Trophoblast cell (in vitro differentiated cells and primary cell): Measurements from ENCODE around the gene SYT13.

Experiments used
- DNase-seq, 2 donors: peaks; one replicate each; pipeline ENCODE4 v3.0.0-alpha.2; 2016
- H2AFZ ChIP-seq: 2 replicates; pipeline ENCODE4 v1.6.1; 2013; ENCODE audit warnings: low read length, moderate library complexity, mild to moderate bottlenecking; ENCODE audit not compliant: insufficient read depth, poor library complexity
- H2AK5ac ChIP-seq: 2 replicates; pipeline ENCODE4 v1.6.1; 2013; ENCODE audit warnings: mild to moderate bottlenecking, low read length
- H2BK120ac ChIP-seq: 2 replicates; pipeline ENCODE4 v1.6.1; 2013; ENCODE audit warnings: low read length, mild to moderate bottlenecking, moderate library complexity; ENCODE audit not compliant: insufficient read depth, poor library complexity
- H2BK12ac ChIP-seq: 2 replicates; pipeline ENCODE4 v1.6.1; 2013; ENCODE audit warnings: mild to moderate bottlenecking, low read length, moderate library complexity
- H2BK5ac ChIP-seq: 2 replicates; pipeline ENCODE4 v1.6.1; 2013; ENCODE audit warnings: low read length, low read depth, moderate library complexity, mild to moderate bottlenecking; ENCODE audit not compliant: poor library complexity
- H3K14ac ChIP-seq: 2 replicates; pipeline ENCODE4 v1.6.1; 2013; ENCODE audit warnings: mild to moderate bottlenecking, low read length
- H3K18ac ChIP-seq: 2 replicates; pipeline ENCODE4 v1.6.1; 2013; ENCODE audit warnings: mild to moderate bottlenecking, low read length
- H3K23ac ChIP-seq: 2 replicates; pipeline ENCODE4 v1.6.1; 2013; ENCODE audit warnings: low read length
- H3K27ac ChIP-seq: 2 replicates; pipeline ENCODE4 v1.5.1; 2013; ENCODE audit warnings: low read depth, mild to moderate bottlenecking, inconsistent platforms, low read length, moderate library complexity
- H3K27me3 ChIP-seq: 2 replicates; pipeline ENCODE4 v1.6.1; 2013; ENCODE audit warnings: inconsistent platforms, mild to moderate bottlenecking, low read length, moderate library complexity; ENCODE audit not compliant: insufficient read depth
- H3K36me3 ChIP-seq, 2 experiments: 1 replicate in 1 of 2; 2 replicates in 1 of 2; pipeline ENCODE4 v1.6.1; 2013; ENCODE audit warnings: low read length in 2 of 2, mild to moderate bottlenecking in 2 of 2, moderate library complexity in 1 of 2; ENCODE audit not compliant: insufficient read depth in 2 of 2, control insufficient read depth in 1 of 2
- H3K4ac ChIP-seq: 2 replicates; pipeline ENCODE4 v1.6.1; 2013; ENCODE audit warnings: low read depth, mild to moderate bottlenecking, low read length, moderate library complexity
- H3K4me1 ChIP-seq, 2 experiments: 1 replicate in 1 of 2; 2 replicates in 1 of 2; pipeline ENCODE4 v1.6.1; 2013; ENCODE audit warnings: low read length in 2 of 2, mild to moderate bottlenecking in 2 of 2, moderate library complexity in 1 of 2; ENCODE audit not compliant: insufficient read depth in 2 of 2, control insufficient read depth in 1 of 2
- H3K4me2 ChIP-seq: 2 replicates; pipeline ENCODE4 v1.6.1; 2013; ENCODE audit warnings: inconsistent platforms, mild to moderate bottlenecking, low read length, moderate library complexity
- H3K4me3 ChIP-seq: 2 replicates; pipeline ENCODE4 v1.5.1; 2013; ENCODE audit warnings: mild to moderate bottlenecking, low read depth, low read length, inconsistent platforms
- H3K79me1 ChIP-seq: one replicate; pipeline ENCODE4 v1.6.1; 2013; ENCODE audit warnings: low read length
- H3K79me2 ChIP-seq: 2 replicates; pipeline ENCODE4 v1.6.1; 2013; ENCODE audit warnings: low read length, mild to moderate bottlenecking; ENCODE audit not compliant: control insufficient read depth, insufficient read depth, poor library complexity
- H3K9ac ChIP-seq: 2 replicates; pipeline ENCODE4 v1.6.1; 2013; ENCODE audit warnings: mild to moderate bottlenecking, low read length
- H3K9me3 ChIP-seq: 2 replicates; pipeline ENCODE4 v1.6.1; 2013; ENCODE audit warnings: low read depth, mild to moderate bottlenecking, control low read depth, inconsistent platforms, low read length; ENCODE audit not compliant: insufficient read depth
- H4K12ac ChIP-seq: 2 replicates; pipeline ENCODE4 v1.6.1; 2013; ENCODE audit warnings: low read depth, mild to moderate bottlenecking, low read length, moderate library complexity
- H4K8ac ChIP-seq: 2 replicates; pipeline ENCODE4 v1.6.1; 2013; ENCODE audit warnings: low read depth, mild to moderate bottlenecking, low read length, moderate library complexity
- H4K91ac ChIP-seq: one replicate; pipeline ENCODE4 v1.6.1; 2013; ENCODE audit warnings: low read depth, mild to moderate bottlenecking, low read length, moderate library complexity
- WGBS: extraction: QIAGEN DNeasy Blood & Tissue Kit; methylation state at CpG from one replicate; pipeline ENCODE4 v1.1.7; 2013; ENCODE audit warnings: missing lambda C conversion rate; ENCODE audit not compliant: insufficient read length, insufficient coverage; ENCODE audit errors: extremely low coverage; 5-methylcytosine and 5-hydroxymethylcytosine counted together

SYT13 gene

GRCh38 chr11:45333001-45333971 is 47.1 kb upstream of the SYT13 start:
- H3K4me2 ChIP-seq, result no peak overlapping the region
- H3K9ac ChIP-seq, result no peak overlapping the region
- no peaks in the 10 kb centered on the region for H3K27me3 ChIP-seq
- no peak overlapping the region for H2BK5ac ChIP-seq
- no peak overlapping the region for H4K8ac ChIP-seq
- H3K23ac ChIP-seq, result no peak overlapping the region
- H3K27ac ChIP-seq, result no peak overlapping the region
- no peak overlapping the region for H4K12ac ChIP-seq
- H3K4ac ChIP-seq, result no peak overlapping the region
- no peaks in the 10 kb centered on the region for H3K4me1 ChIP-seq
- no peak overlapping the region for H4K91ac ChIP-seq
- no peaks in the 10 kb centered on the region for H3K79me2 ChIP-seq
- H3K36me3 ChIP-seq, result no peaks in the 10 kb centered on the region
- no peaks in the 10 kb centered on the region for H3K9me3 ChIP-seq
- no peak overlapping the region for H3K14ac ChIP-seq
- H3K18ac ChIP-seq, result no peak overlapping the region
- H2AFZ ChIP-seq, result no peak overlapping the region
- no peak overlapping the region for H3K4me3 ChIP-seq
- H2BK12ac ChIP-seq, result no peak overlapping the region
- H3K79me1 ChIP-seq, result no peaks in the 10 kb centered on the region
- no peak overlapping the region for H2AK5ac ChIP-seq
- WGBS, result no CpG with 5 or more reads among the region's 19 CpGs
- no peak overlapping the region for H2BK120ac ChIP-seq
- no peak for DNase-seq

GRCh38 chr11:45332276-45332934 is 46.3 kb upstream of the SYT13 start:
- H2AK5ac ChIP-seq, result no peak overlapping the region
- H2BK120ac ChIP-seq, result no peak overlapping the region
- H3K9ac ChIP-seq, result no peak overlapping the region
- H3K79me1 ChIP-seq, result no peaks in the 10 kb centered on the region
- no peak overlapping the region for H3K4me3 ChIP-seq
- peak in 1 of 2 donors; percentile 55 for DNase-seq
- WGBS, result no CpG with 5 or more reads among the region's 13 CpGs
- no peak overlapping the region for H3K4me2 ChIP-seq
- no peak overlapping the region for H3K27ac ChIP-seq
- no peak overlapping the region for H2BK12ac ChIP-seq
- no peaks in the 10 kb centered on the region for H3K4me1 ChIP-seq
- H3K27me3 ChIP-seq, result no peaks in the 10 kb centered on the region
- H2BK5ac ChIP-seq, result no peak overlapping the region
- no peak overlapping the region for H2AFZ ChIP-seq
- no peaks in the 10 kb centered on the region for H3K9me3 ChIP-seq
- H4K8ac ChIP-seq, result no peak overlapping the region
- H4K91ac ChIP-seq, result no peak overlapping the region
- no peaks in the 10 kb centered on the region for H3K79me2 ChIP-seq
- no peak overlapping the region for H3K4ac ChIP-seq
- H4K12ac ChIP-seq, result no peak overlapping the region
- H3K36me3 ChIP-seq, result no peaks in the 10 kb centered on the region
- H3K14ac ChIP-seq, result no peak overlapping the region
- H3K18ac ChIP-seq, result no peak overlapping the region
- no peak overlapping the region for H3K23ac ChIP-seq

- H2AK5ac ChIP-seq, result no peak overlapping the region
- no peak overlapping the region for H4K12ac ChIP-seq
- H2BK120ac ChIP-seq, result no peak overlapping the region
- no peak overlapping the region for H3K4ac ChIP-seq
- no peak overlapping the region for H4K8ac ChIP-seq
- no peak overlapping the region for H3K27ac ChIP-seq
- H3K4me2 ChIP-seq, result no peak overlapping the region
- no peak overlapping the region for H3K18ac ChIP-seq
- no peak overlapping the region for H4K91ac ChIP-seq
- H3K4me1 ChIP-seq, result no peaks in the 10 kb centered on the region
- no peaks in the 10 kb centered on the region for H3K79me1 ChIP-seq
- H3K36me3 ChIP-seq, result no peaks in the 10 kb centered on the region
- H3K9me3 ChIP-seq, result no peaks in the 10 kb centered on the region
- WGBS, result no CpG with 5 or more reads among the region's 4 CpGs
- no peak overlapping the region for H3K14ac ChIP-seq
- H2BK5ac ChIP-seq, result no peak overlapping the region
- H3K23ac ChIP-seq, result no peak overlapping the region
- no peak overlapping the region for H2BK12ac ChIP-seq
- H3K9ac ChIP-seq, result no peak overlapping the region
- no peaks in the 10 kb centered on the region for H3K79me2 ChIP-seq
- no peak overlapping the region for H3K4me3 ChIP-seq
- no peak for DNase-seq
- H2AFZ ChIP-seq, result no peak overlapping the region
- H3K27me3 ChIP-seq, result no peaks in the 10 kb centered on the region
Measured at GRCh38 chr11:45331839-45332238, 45.7 kb upstream of the SYT13 start.

- H3K79me2 ChIP-seq, result no peaks in the 10 kb centered on the region
- no peak overlapping the region for H3K4me2 ChIP-seq
- H2AK5ac ChIP-seq, result no peak overlapping the region
- H3K4me3 ChIP-seq, result no peak overlapping the region
- H3K36me3 ChIP-seq, result no peaks in the 10 kb centered on the region
- no peak overlapping the region for H3K4ac ChIP-seq
- H4K12ac ChIP-seq, result no peak overlapping the region
- H2BK120ac ChIP-seq, result no peak overlapping the region
- H3K18ac ChIP-seq, result no peak overlapping the region
- H3K27ac ChIP-seq, result no peak overlapping the region
- H2AFZ ChIP-seq, result no peak overlapping the region
- no peak for DNase-seq
- no peaks in the 10 kb centered on the region for H3K27me3 ChIP-seq
- no peak overlapping the region for H2BK12ac ChIP-seq
- no peaks in the 10 kb centered on the region for H3K79me1 ChIP-seq
- no peak overlapping the region for H3K23ac ChIP-seq
- no peak overlapping the region for H2BK5ac ChIP-seq
- no peak overlapping the region for H3K14ac ChIP-seq
- no peaks in the 10 kb centered on the region for H3K9me3 ChIP-seq
- no peak overlapping the region for H4K91ac ChIP-seq
- H3K4me1 ChIP-seq, result no peaks in the 10 kb centered on the region
- WGBS, result no CpG with 5 or more reads among the region's 3 CpGs
- H4K8ac ChIP-seq, result no peak overlapping the region
- no peak overlapping the region for H3K9ac ChIP-seq
Measured at GRCh38 chr11:45328726-45329125, 42.6 kb upstream of the SYT13 start.
